PC-9 (cell line): ENCODE data around the gene SLC22A12. TPM values are rescaled to one million over a fixed set of nuclear protein-coding genes. Genes with fewer than 3 reads are reported as not detected.

Source experiments
- BruUV-seq: library from RNA; stranded (reverse); fragments of 400-500 nt; replicated peaks from 2 replicates; lab custom pipeline; 2021; lab: Mats Ljungman, UMichigan
- CTCF ChIA-PET: fragments of 300-600 bp; sonication (Branson Sonifier 250); formaldehyde crosslinking; loops from one replicate; lab custom pipeline; 2022; ENCODE audit warnings: antibody characterized with exemption; lab: Charles Lee
- POLR2A ChIA-PET: fragments of 300-600 bp; sonication (Branson Sonifier 250); formaldehyde crosslinking; loops from one replicate; lab custom pipeline; 2022; ENCODE audit warnings: antibody characterized with exemption; ENCODE audit not compliant: unreplicated experiment; lab: Charles Lee
- DNase-seq, 2 experiments: peaks; one replicate each; pipeline versions ENCODE4 v3.0.0 to v3.0.0-alpha.2; 2015 to 2022; ENCODE audit warnings: mixed read lengths in 1 of 2
- H2AFZ ChIP-seq: fragments of 200-600 bp; sonication (generic); 2 replicates; pipeline ENCODE4 v1.8.1; 2017; ENCODE audit warnings: antibody characterized with exemption
- H3F3A ChIP-seq: fragments of 200-600 bp; sonication (generic); 2 replicates; pipeline ENCODE4 v1.8.1; 2017; ENCODE audit warnings: antibody characterized with exemption, mild to moderate bottlenecking, low read depth; ENCODE audit not compliant: insufficient read depth
- H3K27ac ChIP-seq: fragments of 200-600 bp; sonication (generic); 2 replicates; pipeline ENCODE4 v1.6.1; 2016; ENCODE audit warnings: mixed run types
- H3K27me3 ChIP-seq: fragments of 200-600 bp; sonication (generic); 2 replicates; pipeline ENCODE4 v1.6.1; 2016; ENCODE audit warnings: low read depth, mixed run types; ENCODE audit not compliant: insufficient read depth
- H3K36me3 ChIP-seq: fragments of 200-600 bp; sonication (generic); 2 replicates; pipeline ENCODE4 v1.6.1; 2016; ENCODE audit warnings: low read depth, mixed run types
- H3K4me1 ChIP-seq: fragments of 200-600 bp; sonication (generic); replicated peaks from 2 replicates; pipeline ENCODE4 v1.6.1; 2016; ENCODE audit warnings: mixed run types; ENCODE audit not compliant: insufficient read depth
- H3K4me2 ChIP-seq: fragments of 200-600 bp; sonication (generic); 2 replicates; pipeline ENCODE4 v1.6.1; 2017; ENCODE audit warnings: mixed run types
- H3K4me3 ChIP-seq: fragments of 200-600 bp; sonication (generic); 2 replicates; pipeline ENCODE4 v1.6.1; 2016; ENCODE audit warnings: mixed run types
- H3K79me2 ChIP-seq: fragments of 200-600 bp; sonication (generic); 2 replicates; pipeline ENCODE4 v1.6.1; 2017; ENCODE audit warnings: low read depth, mixed run types
- H3K9me2 ChIP-seq: fragments of 200-600 bp; sonication (generic); 2 replicates; pipeline ENCODE4 v1.8.1; 2017; ENCODE audit warnings: mild to moderate bottlenecking; ENCODE audit not compliant: insufficient read depth
- H3K9me3 ChIP-seq: fragments of 200-600 bp; sonication (generic); 2 replicates; pipeline ENCODE4 v1.8.1; 2016; ENCODE audit warnings: low read depth; ENCODE audit not compliant: insufficient read depth
- H4K20me1 ChIP-seq: fragments of 200-600 bp; sonication (generic); 2 replicates; pipeline ENCODE4 v1.8.1; 2017; ENCODE audit not compliant: insufficient read depth
- EZH2 ChIP-seq: fragments of 200-600 bp; sonication (generic); IDR thresholded peaks from 2 replicates; pipeline ENCODE4 v1.8.0; 2017; ENCODE audit warnings: antibody characterized with exemption, low read depth
- intact Hi-C: fragments of 100-400 bp; cut with micrococcal nuclease; formaldehyde crosslinking; loops from one replicate; pipeline ENCODE4 v1.10.0; 2022; ENCODE audit not compliant: unreplicated experiment
- total RNA-seq: library from RNA; stranded (reverse); gene quantifications from 2 replicates; pipeline ENCODE4 v1.2.3, GENCODE V29; 2021
- TF ChIP-seq, protein P1 (sequence below): fragments of 200-600 bp; sonication (generic); conservative IDR thresholded peaks from 2 replicates; pipeline ENCODE4 v1.6.1; 2017; ENCODE audit warnings: mixed run types, antibody characterized with exemption, mild to moderate bottlenecking, moderate library complexity

The SLC22A12 gene
- total RNA-seq, 1 experiment from 2014 or later: not detected

DNA sequence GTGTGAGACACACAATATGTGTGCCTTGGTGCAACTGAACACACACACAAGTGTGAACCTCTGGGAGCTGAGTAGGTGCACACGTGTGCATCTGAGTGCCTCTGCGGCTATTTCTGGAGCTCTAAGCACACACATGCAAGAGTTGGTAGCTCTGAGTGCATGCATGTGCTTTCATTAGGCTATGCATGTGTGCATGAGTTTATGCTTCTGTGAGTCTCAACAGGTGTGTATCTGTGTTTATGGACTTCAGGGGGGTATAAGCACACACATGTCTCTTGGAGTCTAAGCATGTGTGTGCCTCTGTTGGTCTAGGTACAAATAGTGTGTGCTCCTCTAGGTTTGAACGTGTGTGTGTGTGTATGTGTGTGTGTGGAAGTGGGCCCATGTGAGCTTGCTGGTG, 25.8 kb downstream of the SLC22A12 start:
- intact Hi-C loops: no loop called here
- DNase-seq: no peak
- Histone ChIP-seq H4K20me1 (no peaks in the 10 kb centered on the region), H3F3A (no peaks in the 10 kb centered on the region), H3K4me1 (no peaks in the 10 kb centered on the region), H3K4me3 (no peak overlapping the region), H3K27me3 (peaks cover 29% of the 10 kb centered on the region), H2AFZ (no peak overlapping the region), H3K9me3 (no peaks in the 10 kb centered on the region), H3K9me2 (no peaks in the 10 kb centered on the region), H3K79me2 (no peaks in the 10 kb centered on the region), H3K27ac (no peak overlapping the region), H3K36me3 (no peaks in the 10 kb centered on the region), H3K4me2 (no peak overlapping the region)
- TF ChIP-seq EZH2: no peak
- TF ChIP-seq, protein P1, sequence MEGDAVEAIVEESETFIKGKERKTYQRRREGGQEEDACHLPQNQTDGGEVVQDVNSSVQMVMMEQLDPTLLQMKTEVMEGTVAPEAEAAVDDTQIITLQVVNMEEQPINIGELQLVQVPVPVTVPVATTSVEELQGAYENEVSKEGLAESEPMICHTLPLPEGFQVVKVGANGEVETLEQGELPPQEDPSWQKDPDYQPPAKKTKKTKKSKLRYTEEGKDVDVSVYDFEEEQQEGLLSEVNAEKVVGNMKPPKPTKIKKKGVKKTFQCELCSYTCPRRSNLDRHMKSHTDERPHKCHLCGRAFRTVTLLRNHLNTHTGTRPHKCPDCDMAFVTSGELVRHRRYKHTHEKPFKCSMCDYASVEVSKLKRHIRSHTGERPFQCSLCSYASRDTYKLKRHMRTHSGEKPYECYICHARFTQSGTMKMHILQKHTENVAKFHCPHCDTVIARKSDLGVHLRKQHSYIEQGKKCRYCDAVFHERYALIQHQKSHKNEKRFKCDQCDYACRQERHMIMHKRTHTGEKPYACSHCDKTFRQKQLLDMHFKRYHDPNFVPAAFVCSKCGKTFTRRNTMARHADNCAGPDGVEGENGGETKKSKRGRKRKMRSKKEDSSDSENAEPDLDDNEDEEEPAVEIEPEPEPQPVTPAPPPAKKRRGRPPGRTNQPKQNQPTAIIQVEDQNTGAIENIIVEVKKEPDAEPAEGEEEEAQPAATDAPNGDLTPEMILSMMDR: no peak
- CTCF ChIA-PET: no interaction called here
- POLR2A ChIA-PET: no interaction called here
- BruUV-seq: no TSS peak

DNA sequence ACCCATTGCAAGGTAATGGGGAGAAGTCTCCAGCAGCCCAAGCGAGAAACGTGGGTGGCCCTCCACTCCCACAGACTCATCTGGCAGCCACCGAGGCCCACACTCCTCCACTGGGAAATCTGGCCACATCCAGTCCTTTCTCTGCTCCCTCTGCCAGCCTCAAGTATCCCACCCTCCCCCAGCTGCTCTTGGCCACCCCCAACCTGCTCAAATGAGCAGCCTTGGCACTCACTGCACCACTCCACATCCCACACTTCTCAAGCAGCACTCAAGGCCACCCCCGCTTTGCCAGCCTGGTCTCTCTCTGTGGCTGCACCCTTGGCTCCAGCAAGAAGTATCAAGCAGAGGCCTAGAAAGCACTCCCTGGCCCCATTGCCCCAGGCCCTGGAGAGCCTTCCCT, 28.2 kb downstream of the SLC22A12 start:
- Histone ChIP-seq H3K79me2 (no peaks in the 10 kb centered on the region), H3K4me3 (no peak overlapping the region), H3K4me2 (no peak overlapping the region), H3F3A (no peaks in the 10 kb centered on the region), H2AFZ (no peak overlapping the region), H3K9me3 (no peaks in the 10 kb centered on the region), H3K36me3 (no peaks in the 10 kb centered on the region), H3K27me3 (peaks cover 11% of the 10 kb centered on the region), H4K20me1 (no peaks in the 10 kb centered on the region), H3K4me1 (no peaks in the 10 kb centered on the region), H3K27ac (no peak overlapping the region), H3K9me2 (no peaks in the 10 kb centered on the region)
- POLR2A ChIA-PET: no interaction called here
- TF ChIP-seq, protein P1: no peak
- no peak for TF ChIP-seq EZH2
- DNase-seq: no peak
- no TSS peak for BruUV-seq
- CTCF ChIA-PET: no interaction called here
- intact Hi-C loops: no loop called here

DNA sequence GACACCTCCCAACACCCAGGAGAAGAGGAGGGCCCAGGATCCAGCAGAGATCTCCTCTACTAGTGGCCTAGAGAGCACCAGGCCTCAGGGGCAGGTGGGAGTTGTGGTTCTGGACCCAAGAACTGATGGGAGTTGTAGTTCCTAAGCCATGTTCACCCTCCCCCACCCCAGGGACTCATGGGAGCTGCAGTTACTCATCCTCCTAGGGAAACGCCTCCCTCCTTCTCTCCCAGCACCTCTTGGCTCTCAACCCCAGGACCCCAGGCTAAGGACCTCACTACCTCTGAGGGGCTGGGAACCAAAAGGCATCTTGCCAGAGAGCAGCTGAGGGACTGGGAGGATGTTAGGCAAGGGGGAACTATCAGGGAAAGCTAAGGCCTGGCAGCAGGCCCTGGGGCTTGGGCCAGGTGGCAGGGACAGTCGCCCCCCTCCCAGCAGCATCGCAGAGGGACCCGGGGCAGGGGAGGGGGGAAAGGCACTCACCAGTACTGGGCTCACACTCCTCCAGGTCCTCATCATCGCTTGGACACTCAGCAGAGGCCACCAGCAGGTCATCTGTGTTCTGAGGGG, 28.9 kb downstream of the SLC22A12 start:
- Histone ChIP-seq H4K20me1 (no peaks in the 10 kb centered on the region), H3K4me1 (no peaks in the 10 kb centered on the region), H3F3A (no peaks in the 10 kb centered on the region), H3K9me2 (no peaks in the 10 kb centered on the region), H3K27ac (no peak overlapping the region), H2AFZ (no peak overlapping the region), H3K4me2 (no peak overlapping the region), H3K9me3 (no peaks in the 10 kb centered on the region), H3K79me2 (no peaks in the 10 kb centered on the region), H3K27me3 (peaks cover 7% of the 10 kb centered on the region), H3K4me3 (no peak overlapping the region), H3K36me3 (no peaks in the 10 kb centered on the region)
- intact Hi-C loops: no loop called here
- TF ChIP-seq EZH2: no peak
- TF ChIP-seq, protein P1: no peak
- no peak for DNase-seq
- ChIA-PET CTCF (no interaction called here), POLR2A (no interaction called here)
- no TSS peak for BruUV-seq
